ENCODE data around the gene CHMP4A.

Gene CHMP4A

GRCh38 chr14:24177041-24177825 lies 36.1 kb downstream of the CHMP4A start:
- no peak for DNase-seq

- DNase-seq, result no peak
Observed at GRCh38 chr14:24176599-24176998, 36.7 kb downstream of the CHMP4A start.

- no peak for DNase-seq
Observed at GRCh38 chr14:24172871-24173281, 40.4 kb downstream of the CHMP4A start.

GRCh38 chr14:24172261-24172860 lies 40.9 kb downstream of the CHMP4A start:
- no peak for DNase-seq

- DNase-seq, result peak; percentile 100
Observed at GRCh38 chr14:24171422-24172260, 41.6 kb downstream of the CHMP4A start, which contains the start of gene REC8. REC8 (plus strand) TSS chr14:24172080; CDS start chr14:24172553, 473 bp downstream.

GRCh38 chr14:24167469-24168114 lies 45.7 kb downstream of the CHMP4A start:
- no peak for DNase-seq

- no peak for DNase-seq
Observed at GRCh38 chr14:24165785-24166184, 47.5 kb downstream of the CHMP4A start.

GRCh38 chr14:24164518-24164991 lies 48.7 kb downstream of the CHMP4A start:
- DNase-seq, result no peak

GRCh38 chr14:24162093-24162492 lies 51.2 kb downstream of the CHMP4A start:
- no peak for DNase-seq

GRCh38 chr14:24160850-24161804 lies 52.2 kb downstream of the CHMP4A start, which contains the start of gene IRF9:
IRF9 (plus strand) TSS chr14:24161265; CDS start chr14:24162145, 880 bp downstream.
- peak; percentile 93 for DNase-seq

- DNase-seq, result no peak
Observed at GRCh38 chr14:24160499-24160849, 52.8 kb downstream of the CHMP4A start.

- DNase-seq, result no peak
Observed at GRCh38 chr14:24159777-24160498, 53.4 kb downstream of the CHMP4A start.
